Right ventricle myocardium superior (tissue), 1 donor: ENCODE data around the gene INSYN1. TPM values are rescaled to one million over a fixed set of nuclear protein-coding genes. Genes with fewer than 3 reads are reported as not detected.
A peak's percentile ranks its signal among the peaks of the same experiment; 100 is the strongest.

Experiments
- ATAC-seq: fragments of 200-7000 bp; cut with Tn5 transposase; one replicate; pipeline ENCODE4 v1.9.1; 2020; ENCODE audit warnings: mild to moderate bottlenecking; ENCODE audit not compliant: poor library complexity
- DNase-seq: peaks from one replicate; pipeline ENCODE4 v3.0.0-alpha.2; 2020
- intact Hi-C: fragments of 100-400 bp; cut with DNase I; formaldehyde crosslinking; loops from one replicate; pipeline ENCODE4 v1.11.2; 2022
- total RNA-seq: library from RNA; stranded (reverse); fragmentation: NEBNext Ultra II Directional; extraction: Animal tissue kit (Norgen Biotek cat#: 25700); gene quantifications from one replicate; pipeline ENCODE4 v1.2.1, GENCODE V29; 2021
- donor health status: DM: no; HTN: yes; CAD: no; lungs with severe emphysema.

The INSYN1 gene
- total RNA-seq, 1 donor from 2014 or later, result 155 TPM

DNA sequence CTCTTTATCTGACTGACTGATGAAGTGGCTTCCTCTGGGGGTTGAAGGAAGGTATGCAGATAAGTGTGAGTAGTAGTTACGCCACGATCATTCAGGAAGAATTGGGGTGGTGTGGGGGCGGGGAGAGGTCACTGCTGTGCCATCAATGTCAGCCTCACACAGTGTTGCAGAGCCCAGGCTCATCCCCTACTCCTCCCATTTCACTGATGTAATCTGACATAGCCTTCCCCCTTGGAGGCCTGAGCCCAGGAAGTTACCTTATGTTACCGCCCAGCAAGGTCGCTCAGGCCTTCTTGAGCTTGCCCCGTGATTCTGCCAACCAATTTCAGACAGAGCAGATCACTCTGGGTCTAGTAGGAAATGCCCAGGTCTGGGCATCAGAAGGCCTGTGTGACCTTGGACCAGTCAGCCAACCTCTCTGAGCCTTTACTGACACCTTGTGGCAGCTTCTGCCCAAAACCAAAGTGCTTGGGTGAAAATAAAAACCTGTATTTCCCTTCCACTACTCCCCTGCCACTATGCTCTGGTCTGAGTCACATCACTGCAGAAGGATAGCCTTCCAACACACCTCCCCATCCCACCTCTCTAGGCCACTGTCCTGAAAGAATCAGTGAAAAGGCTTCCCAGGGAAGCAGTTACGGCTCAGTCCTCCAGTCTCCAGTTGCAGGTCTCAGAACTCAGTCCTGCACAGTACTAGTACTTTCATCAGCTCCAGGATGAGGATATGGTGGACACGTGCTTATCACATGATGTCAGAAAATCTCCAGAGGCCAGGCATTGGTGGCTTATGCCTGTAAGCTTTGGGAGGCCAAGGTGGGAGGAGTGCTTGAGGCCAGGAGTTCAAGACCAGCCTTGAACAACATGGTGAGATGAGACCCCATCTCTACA is 28.1 kb upstream of the INSYN1 start:
- intact Hi-C loops, result no loop called here
- ATAC-seq, result peak; percentile 14
- DNase-seq, result no peak

DNA sequence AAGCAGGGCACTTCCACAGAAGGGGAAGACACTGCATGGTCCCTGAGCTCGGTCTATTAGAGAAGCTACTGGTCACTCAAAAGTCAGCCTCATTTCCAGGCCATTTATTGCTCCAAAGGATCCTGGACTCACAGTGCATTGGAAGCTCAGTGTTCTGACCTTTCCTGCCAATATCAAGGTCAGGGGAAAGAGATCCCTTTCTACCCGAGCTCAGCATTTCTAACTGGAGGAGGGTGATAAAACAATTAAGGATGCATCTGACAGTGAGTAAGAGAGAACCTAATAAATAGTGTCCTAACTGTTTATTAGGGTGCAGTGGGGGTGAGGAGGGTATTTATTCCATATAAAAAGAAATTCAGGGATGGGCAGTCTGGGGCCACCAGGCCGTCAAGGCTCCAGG is 26.8 kb upstream of the INSYN1 start:
- no peak for DNase-seq
- intact Hi-C loops, result loop anchor here (10.0 kb wide), 1 partner anchor 65 kb away; no protein-coding TSS in a partner anchor
- no peak for ATAC-seq

DNA sequence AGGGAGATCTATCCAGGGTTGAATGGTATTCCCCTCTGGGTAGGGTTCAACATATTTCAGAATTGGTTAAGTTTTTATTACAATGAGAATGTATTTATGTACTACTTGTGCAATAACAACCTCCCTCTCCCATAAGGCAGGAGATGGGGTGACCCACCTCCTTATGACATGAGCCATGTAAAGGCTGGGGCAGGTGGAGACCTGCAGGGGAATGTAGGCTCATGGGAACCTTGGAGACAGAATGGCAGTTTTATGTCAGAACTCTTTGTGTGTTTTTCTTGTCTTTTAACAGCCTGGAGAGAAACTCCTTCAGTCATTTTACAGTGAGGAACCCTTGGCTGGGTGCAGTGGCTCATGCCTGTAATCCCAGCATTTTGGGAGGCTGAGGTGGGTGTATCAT is 24.6 kb upstream of the INSYN1 start:
- intact Hi-C loops, result loop anchor here (10.0 kb wide), 1 partner anchor 63 kb away; no protein-coding TSS in a partner anchor
- DNase-seq (no peak), ATAC-seq (no peak)

DNA sequence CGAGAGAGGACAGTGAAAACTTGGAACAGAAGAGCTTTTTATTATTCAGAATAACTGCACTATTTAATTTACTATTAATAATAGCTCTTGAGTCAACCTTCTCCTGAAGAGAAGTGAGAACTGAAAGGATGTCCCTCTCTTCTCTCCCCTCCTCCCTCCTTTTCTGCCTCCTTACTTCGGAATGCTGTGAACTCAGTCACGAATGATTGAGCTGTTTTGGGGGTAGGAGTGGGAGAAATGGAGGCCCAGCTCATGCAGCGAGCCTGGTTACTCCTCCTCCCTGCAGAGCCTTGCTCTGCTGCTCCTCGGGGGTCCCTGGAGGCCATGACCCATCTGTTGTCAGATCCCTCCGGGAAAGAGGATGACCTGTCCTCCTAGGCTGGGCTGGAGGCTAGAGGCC is 20.3 kb upstream of the INSYN1 start:
- ATAC-seq (no peak), DNase-seq (no peak)
- intact Hi-C loops, result loop anchor here (10.0 kb wide), 1 partner anchor 59 kb away; no protein-coding TSS in a partner anchor

DNA sequence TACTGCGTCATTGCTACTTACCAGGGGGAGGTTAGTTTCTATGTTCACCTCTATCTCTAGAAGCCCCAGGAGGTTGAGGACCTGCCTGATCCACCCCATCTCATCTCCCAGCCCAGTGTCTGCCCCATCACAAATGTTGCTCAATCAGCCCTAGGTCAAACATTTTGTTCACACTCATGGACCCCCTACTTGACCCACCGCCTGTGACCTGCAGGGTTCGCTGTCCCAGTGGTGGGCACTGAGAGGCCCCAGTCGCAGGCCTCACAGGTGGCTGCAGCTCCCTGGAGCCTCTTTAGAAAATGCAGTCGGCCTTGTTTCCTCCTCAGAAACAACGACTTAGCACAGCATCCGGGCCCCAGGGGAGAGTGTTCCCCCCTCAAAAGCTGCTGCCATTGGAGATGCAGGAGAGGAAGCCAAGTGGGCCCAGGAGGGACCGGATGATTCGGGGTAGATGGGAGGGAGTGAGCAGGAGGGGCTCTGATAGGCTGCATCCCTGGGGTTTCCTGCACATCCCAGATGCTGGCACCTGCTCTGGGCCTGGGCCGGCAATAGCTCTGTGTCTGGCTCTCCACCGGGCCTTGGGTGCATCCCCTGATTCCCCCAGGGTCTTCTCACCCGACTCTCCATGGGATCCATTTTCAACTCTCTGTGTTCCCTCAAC is 18.4 kb upstream of the INSYN1 start:
- ATAC-seq (no peak), DNase-seq (no peak)
- intact Hi-C loops, result loop anchor here (10.0 kb wide), 1 partner anchor 57 kb away; no protein-coding TSS in a partner anchor

DNA sequence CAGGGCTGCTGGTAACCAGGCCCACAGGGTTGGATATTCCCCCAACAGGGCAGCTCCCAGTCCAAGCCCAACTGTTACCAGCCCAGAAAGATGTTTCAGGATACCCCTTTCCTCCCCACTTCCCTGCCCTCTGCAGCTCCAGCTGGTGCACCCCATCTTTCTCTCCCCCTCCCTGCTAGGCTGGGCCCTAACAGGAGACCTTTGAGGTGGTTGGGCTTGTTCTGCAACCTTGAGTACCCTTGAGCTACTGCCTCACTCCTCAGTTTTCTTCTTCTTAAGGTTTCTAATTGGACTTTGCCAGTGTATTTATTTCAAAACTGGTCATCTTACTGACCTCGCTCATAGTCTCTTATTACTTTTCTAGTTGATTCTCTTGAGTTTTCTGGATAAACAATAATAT is 16.9 kb upstream of the INSYN1 start:
- intact Hi-C loops, result loop anchor here (10.0 kb wide), 1 partner anchor 55 kb away; no protein-coding TSS in a partner anchor
- DNase-seq (no peak), ATAC-seq (no peak)

DNA sequence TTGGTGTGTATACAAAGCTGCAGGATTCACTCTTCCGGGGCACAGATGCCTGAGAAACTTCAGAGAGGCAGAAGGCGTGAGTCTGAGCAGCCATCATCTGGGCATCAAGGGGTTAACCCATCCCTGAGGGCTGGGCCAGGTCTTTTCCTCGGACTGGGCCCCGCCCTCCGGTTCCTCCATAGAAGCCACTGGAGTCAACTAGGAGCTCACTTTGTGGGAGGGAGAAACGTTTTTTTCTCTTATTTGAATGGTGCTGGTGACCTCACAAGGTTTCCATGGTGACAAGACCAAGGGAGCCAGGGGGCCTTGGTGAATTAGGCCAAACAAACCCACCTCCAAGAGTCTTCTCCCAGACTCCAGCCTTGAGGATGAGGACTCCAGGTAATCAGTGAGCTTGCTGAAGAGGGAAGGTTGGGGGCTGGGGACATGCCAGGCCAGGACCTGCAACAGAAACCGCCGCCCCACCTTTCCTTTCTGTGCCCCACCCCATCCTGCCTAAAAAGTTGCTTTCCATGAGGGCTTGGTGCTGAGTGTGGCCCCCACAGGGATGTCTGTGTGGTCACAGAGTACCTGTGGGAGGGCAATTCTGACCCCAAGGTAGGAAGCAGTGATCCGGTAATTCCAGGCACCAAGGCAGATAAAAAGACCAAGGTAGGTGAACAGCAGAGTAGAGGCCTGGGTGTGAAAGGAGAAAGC is 14.8 kb upstream of the INSYN1 start:
- intact Hi-C loops, result no loop called here
- no peak for ATAC-seq
- no peak for DNase-seq

DNA sequence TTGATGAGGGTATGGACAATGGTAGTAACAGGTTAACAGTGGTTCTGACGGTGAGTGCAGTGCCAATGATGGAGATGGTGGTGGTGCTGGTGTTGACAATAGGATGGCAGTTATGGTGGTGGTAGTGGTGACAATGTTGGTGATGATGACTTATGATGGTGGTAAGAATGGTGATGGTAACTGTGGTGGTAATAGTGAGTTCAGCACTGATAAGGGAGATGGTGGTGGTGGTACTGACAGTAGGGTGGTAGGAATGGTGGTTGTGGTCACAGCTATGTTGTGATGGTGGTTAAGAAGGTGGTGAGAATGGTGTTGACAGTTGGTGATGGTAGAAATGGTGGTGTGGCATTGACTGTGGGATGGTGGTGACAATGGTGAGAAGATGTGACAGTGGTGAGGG is 13.4 kb upstream of the INSYN1 start:
- intact Hi-C loops, result no loop called here
- ATAC-seq (no peak), DNase-seq (no peak)

DNA sequence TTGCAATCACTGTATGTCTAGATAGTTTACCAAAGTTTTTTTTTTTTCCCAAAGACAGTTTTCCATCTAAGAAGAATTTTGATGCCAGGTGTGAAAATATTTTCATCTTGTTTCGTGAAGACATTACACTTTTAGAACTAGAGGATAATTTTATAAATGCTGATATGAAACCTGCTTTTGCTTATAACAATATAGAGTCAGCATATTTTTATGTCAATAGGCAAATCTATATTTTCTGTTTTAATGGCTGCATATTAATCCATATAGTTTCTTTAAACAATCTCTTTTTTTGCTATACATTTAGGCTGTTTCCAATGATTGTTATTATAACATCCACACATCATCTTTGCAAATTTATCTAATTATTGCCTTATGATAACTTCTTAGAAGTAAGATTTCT is 12.6 kb upstream of the INSYN1 start:
- DNase-seq, result no peak
- intact Hi-C loops, result no loop called here
- no peak for ATAC-seq

DNA sequence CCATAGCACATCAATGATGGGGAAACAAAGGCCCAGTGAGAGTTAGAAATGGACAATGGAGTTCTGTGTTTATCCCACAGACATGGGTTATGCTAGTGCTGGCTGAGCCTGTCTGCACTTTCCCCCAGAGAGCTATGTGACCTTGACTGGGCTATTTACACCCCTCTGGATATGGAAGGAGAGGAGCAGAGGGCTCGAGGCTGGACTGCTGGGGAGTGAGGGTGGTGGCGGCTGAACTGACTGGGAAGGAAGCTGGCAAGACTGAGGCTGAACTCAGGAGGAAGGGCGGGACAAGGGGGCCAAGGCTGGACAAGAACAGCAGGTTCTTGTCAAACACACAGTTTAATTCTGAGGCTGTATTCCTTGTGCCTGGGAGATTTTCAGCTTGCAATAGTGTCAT is 10.8 kb upstream of the INSYN1 start:
- intact Hi-C loops, result no loop called here
- DNase-seq (peak; percentile 59), ATAC-seq (peak; percentile 80)

DNA sequence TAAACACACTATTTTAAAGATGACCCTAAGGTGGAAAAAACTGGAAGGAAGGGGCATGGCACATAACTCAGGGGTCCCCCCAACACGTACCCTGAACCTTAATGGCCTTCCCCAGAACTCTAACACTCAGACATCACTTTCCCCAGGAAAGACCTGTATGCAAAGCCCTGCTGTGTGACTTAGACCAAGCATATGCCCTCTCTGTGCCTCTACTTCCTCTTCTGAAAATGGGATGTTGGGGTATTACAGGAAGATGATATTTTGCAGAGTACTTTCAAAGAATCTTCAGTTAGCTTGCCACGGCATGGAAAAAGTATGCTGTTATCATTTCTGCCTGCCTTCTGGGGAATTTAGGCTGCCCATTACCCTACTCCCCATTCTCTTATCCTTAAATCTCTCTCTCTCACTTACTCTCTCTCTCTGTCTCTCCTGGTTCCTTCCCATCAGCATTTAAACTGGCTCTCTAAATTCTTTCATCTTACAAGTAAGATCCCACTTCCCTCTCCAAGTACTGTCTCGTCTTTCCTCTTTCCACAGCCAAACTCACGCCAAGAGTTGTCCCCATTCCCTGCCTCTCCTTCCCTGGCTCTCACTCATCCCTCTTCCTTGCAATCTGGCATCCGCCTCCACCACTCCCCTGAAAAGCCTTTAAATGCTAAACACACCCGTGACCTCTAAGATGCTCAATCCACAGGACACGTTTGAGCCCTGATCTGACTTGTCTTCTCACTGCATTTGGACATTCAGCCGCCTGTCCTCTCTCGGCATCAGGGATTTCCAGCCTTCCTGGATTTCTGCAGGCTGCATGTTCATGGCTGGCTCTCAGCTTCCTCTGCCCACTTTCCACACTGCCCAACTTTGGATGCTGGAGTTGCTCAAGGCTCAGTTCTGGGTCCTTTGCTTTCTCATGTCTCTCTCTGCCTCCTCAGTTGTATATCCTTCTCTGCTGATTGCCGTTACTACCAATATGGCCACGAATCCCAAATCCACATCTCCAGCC is 7.5 kb upstream of the INSYN1 start:
- DNase-seq (no peak), ATAC-seq (no peak)
- intact Hi-C loops, result no loop called here

DNA sequence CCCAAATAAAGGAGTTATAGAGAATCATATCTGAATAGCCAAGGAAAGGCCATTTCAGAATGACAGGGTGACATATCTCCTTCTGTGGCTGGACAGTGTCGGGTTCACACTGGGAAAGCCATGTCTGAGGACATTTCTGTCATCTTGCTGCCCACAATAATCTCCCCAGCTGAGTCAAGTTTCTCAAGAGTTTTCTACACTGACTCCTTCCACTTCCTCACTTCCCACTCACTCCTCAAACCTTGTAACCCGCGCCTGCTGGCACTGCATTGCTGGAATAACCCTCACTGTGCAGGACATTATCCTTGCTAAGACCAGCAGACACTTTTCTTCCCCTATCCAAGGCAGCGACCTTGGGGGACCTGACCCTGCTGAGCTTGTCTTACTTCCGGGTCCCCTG is 5.3 kb upstream of the INSYN1 start:
- ATAC-seq (no peak), DNase-seq (no peak)
- intact Hi-C loops, result no loop called here

DNA sequence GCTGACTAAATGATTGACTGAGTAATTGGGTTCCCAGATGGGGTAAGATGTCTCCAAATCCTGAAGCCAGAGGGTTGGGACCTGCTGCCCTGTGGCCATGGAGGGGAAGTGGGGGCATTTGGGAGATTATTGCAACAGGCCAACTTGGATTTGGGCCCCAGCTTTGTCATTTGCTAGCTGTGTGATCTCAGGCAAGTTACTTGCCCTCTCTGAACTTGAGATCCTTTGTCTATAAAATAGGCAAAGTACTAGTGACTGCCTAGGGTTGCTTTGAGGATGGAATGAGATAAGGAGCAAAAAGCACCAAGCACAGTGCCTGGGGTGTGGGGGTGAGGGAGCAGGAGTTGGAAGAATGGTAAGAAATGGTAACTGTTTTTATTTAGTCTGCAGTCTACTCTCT is 4.4 kb upstream of the INSYN1 start:
- no peak for DNase-seq
- intact Hi-C loops, result no loop called here
- ATAC-seq, result no peak

DNA sequence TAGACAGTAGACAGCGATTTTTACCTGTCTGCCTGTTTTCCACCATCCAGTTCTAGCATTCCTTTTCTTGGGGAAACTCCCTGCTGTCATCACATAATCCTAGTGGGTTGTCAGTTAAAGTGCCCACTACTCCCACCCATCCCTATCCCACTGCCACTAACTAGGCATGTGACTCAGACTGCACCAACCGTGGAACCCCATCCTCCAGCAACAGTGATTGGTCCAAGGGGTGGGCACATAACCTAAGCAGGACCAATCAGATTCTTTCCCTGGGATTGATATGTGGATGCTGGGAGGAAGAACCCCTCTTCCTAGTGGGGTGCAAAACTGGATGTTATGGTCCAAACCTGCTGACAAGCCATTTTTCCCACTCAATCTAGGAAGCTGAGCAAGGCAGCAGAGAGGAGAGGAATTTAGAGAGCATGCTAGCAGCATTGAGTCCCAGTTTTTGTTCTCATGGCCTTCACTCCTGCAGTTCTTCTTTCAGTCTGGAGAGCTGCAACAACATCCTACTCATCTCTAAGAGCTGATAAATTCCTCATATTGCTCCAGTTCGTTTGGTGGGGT is 3.9 kb upstream of the INSYN1 start:
- intact Hi-C loops, result no loop called here
- ATAC-seq (no peak), DNase-seq (no peak)

DNA sequence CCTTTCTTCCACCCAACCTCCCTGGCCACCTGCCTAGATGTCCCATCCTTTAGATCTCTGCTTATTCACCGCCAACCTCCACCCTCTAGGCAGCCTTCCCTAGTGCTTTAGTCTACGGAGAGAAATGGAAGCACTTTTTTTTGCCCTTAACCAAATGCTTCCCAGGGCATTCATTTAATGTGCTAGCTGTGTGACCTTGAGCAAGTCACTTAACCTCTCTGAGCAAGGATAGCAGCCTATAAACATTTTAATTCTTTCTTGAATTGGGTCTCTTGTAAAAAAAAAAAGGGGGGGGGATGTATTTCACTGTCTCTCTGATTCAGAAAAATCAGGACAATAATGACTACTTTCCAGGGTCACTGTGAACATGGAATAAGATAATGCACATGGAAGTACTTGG is 3.2 kb upstream of the INSYN1 start:
- DNase-seq, result no peak
- intact Hi-C loops, result no loop called here
- no peak for ATAC-seq

DNA sequence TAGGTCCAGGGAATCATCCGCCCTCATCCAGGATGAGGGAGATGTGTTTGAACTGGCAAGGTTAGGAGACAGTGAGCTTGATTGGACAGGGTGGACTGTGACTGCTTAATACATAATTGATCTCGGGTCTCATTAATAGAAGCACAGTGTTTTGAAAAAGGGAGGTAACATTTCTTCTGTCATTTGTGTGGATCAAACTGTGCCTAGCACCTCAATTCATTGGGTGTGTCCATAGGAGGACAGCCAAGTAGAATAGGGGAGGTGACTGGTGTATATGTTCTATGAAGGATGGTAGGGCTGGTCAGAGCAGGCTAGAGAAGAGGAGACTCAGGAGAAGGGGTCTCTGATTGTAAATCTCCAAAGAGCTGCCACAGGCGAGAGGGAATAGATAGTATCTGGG is 2.8 kb upstream of the INSYN1 start:
- DNase-seq (no peak), ATAC-seq (no peak)
- intact Hi-C loops, result no loop called here

DNA sequence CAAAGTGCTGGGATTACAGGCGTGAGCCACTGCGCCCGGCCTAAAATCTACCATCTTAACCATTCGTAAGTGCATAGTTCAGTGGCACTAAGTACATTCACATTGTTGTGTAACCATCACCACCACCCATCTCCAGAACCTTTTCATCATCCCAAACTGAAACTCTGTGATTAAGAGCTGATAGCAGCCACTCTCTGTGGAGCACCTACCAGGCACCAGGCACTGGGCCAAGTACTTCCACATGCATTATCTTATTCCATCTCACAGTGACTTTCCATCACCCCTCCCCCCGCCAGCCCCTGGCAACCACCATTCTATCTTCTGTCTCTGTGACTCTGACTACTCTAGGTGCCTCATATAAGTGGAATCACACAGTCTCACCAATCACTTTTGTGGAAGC is 2.3 kb upstream of the INSYN1 start:
- intact Hi-C loops, result no loop called here
- no peak for ATAC-seq
- no peak for DNase-seq

DNA sequence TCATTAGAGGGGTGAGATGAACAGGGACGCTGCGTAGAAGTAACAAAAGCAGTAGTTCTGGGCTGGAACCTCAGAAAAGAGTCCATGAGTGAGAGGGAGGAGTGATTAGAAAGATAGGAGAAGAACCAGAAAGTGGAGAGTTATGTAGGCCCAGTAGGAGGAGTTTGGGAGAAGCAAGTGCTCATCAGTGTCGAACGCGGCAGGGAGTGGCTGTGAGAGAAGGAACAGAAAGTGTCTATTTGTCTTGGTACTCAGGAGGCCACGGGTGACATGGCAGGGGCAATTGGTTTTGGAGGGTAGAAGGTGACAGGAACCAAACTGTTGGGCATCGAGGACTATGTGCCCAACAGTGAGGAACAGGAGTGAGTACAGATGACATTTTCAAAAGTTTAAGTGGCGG is 1.3 kb upstream of the INSYN1 start:
- no peak for DNase-seq
- intact Hi-C loops, result no loop called here

More for the DNA sequence above, 1.3 kb upstream of the INSYN1 start:
- ATAC-seq, result no peak
